Measurements from ENCODE around the gene UBE2E3. TPM values are rescaled to one million over a fixed set of nuclear protein-coding genes. Genes with fewer than 3 reads are reported as not detected.

Gene UBE2E3
- total and polyA plus RNA-seq, 4 donors, result 21.3 to 51.5 (median 32.0) TPM

- TF ChIP-seq, protein P1, sequence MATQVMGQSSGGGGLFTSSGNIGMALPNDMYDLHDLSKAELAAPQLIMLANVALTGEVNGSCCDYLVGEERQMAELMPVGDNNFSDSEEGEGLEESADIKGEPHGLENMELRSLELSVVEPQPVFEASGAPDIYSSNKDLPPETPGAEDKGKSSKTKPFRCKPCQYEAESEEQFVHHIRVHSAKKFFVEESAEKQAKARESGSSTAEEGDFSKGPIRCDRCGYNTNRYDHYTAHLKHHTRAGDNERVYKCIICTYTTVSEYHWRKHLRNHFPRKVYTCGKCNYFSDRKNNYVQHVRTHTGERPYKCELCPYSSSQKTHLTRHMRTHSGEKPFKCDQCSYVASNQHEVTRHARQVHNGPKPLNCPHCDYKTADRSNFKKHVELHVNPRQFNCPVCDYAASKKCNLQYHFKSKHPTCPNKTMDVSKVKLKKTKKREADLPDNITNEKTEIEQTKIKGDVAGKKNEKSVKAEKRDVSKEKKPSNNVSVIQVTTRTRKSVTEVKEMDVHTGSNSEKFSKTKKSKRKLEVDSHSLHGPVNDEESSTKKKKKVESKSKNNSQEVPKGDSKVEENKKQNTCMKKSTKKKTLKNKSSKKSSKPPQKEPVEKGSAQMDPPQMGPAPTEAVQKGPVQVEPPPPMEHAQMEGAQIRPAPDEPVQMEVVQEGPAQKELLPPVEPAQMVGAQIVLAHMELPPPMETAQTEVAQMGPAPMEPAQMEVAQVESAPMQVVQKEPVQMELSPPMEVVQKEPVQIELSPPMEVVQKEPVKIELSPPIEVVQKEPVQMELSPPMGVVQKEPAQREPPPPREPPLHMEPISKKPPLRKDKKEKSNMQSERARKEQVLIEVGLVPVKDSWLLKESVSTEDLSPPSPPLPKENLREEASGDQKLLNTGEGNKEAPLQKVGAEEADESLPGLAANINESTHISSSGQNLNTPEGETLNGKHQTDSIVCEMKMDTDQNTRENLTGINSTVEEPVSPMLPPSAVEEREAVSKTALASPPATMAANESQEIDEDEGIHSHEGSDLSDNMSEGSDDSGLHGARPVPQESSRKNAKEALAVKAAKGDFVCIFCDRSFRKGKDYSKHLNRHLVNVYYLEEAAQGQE (IDR thresholded peaks at IDR 0.05), result no peak
- TF ChIP-seq ZBTB33 (IDR thresholded peaks at IDR 0.05), result no peak
Observed at GRCh38 chr2:181025004-181025403, 44.6 kb downstream of the UBE2E3 start (continued).

DNA sequence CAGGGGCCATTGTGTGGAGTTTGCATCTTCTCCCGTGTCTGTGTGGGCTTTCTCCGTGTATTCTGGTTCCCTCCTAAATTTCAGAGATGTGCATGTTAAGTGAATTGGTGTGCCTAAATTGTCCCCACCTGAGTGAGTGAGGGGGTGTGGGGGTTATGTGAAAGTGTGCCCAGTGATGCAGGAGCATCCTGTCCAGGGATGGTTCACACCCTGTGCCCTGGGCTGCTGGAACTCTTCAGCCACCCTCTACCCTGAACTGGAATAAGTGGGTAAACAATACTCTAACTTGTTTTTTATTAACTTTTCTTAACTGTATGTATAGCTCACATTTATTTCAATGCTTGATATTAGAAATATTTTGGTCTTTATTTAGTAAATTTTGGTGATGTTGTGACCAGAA lies 56.0 kb downstream of the UBE2E3 start:
- Histone ChIP-seq H3K27me3 (ENCODE audit: control insufficient read depth in 4 of 4, insufficient read depth in 4 of 4, low read length in 3 of 4) (no peaks in the 10 kb centered on the region), H3K27ac (ENCODE audit: low read depth in 1 of 2, low read length in 2 of 2) (no peak overlapping the region), H3K9ac (ENCODE audit: low read depth in 1 of 2, low read length in 2 of 2) (no peak overlapping the region), H3K4me3 (ENCODE audit: low read depth in 1 of 3, low read length in 3 of 3) (no peak overlapping the region), H3K36me3 (ENCODE audit: control insufficient read depth in 4 of 4, insufficient read depth in 3 of 4, low read depth in 1 of 4, low read length in 3 of 4) (no peaks in the 10 kb centered on the region), H3K4me1 (ENCODE audit: control insufficient read depth in 4 of 4, insufficient read depth in 4 of 4, low read length in 3 of 4) (no peaks in the 10 kb centered on the region), H3K9me3 (ENCODE audit: control insufficient read depth in 4 of 4, low read length in 3 of 4) (no peaks in the 10 kb centered on the region)
- WGBS, result 97% methylated on average over 2 of the region's 2 CpGs
- no peak for DNase-seq (ENCODE audit: low spot score)
- no peak for TF ChIP-seq YY1 (IDR thresholded peaks at IDR 0.05)
- no peak for TF ChIP-seq RXRA (IDR thresholded peaks at IDR 0.05)
- no peak for TF ChIP-seq NR2F2 (IDR thresholded peaks at IDR 0.05)

DNA sequence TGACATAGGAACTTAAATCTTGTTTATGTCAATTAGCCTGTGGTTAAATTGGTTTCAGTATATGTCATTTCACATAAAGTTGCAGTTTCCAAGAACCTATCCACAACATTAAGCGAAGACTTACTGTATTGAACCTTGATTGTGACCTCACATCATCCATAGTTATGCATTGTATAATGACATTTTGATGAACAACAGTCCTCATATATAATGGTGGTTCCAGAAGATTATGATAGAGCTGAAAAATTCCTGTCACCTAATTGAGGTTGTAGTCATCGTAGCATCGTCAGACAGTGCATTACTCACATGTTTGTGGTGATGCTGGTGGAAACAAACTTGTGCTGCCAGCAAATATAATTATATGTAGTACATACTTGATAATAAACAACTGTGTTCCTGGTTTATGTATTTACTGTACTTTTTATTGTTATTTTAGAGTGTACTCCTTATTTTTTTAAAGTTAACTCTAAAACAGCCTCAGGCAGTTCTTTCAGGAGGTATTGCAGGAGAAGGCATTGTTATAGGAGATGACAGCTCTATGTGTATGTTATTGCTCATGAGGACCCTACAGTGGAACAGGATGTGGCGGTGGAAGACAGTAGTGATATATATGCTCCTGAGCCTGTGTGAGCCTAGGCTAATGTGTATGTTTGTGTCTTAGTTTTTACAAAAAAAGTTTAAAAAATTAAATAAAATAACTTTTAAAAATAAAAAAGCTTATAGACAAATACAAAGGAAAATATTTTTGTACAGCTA lies 56.6 kb downstream of the UBE2E3 start:
- WGBS, result 93% methylated on average over 4 of the region's 4 CpGs
- no peak for DNase-seq (ENCODE audit: low spot score)
- Histone ChIP-seq H3K36me3 (ENCODE audit: control insufficient read depth in 4 of 4, insufficient read depth in 3 of 4, low read depth in 1 of 4, low read length in 3 of 4) (no peaks in the 10 kb centered on the region), H3K9me3 (ENCODE audit: control insufficient read depth in 4 of 4, low read length in 3 of 4) (no peaks in the 10 kb centered on the region), H3K4me3 (ENCODE audit: low read depth in 1 of 3, low read length in 3 of 3) (no peak overlapping the region), H3K27me3 (ENCODE audit: control insufficient read depth in 4 of 4, insufficient read depth in 4 of 4, low read length in 3 of 4) (no peaks in the 10 kb centered on the region), H3K9ac (ENCODE audit: low read depth in 1 of 2, low read length in 2 of 2) (no peak overlapping the region), H3K27ac (ENCODE audit: low read depth in 1 of 2, low read length in 2 of 2) (no peak overlapping the region), H3K4me1 (ENCODE audit: control insufficient read depth in 4 of 4, insufficient read depth in 4 of 4, low read length in 3 of 4) (no peaks in the 10 kb centered on the region)
- TF ChIP-seq FOXA1 (IDR thresholded peaks at IDR 0.05), result no peak
- TF ChIP-seq JUND (IDR thresholded peaks at IDR 0.05), result no peak
- no peak for TF ChIP-seq EGR1 (IDR thresholded peaks at IDR 0.05; ENCODE audit: low read depth in 2 of 2)
- TF ChIP-seq HNF4G (IDR thresholded peaks at IDR 0.05), result no peak
- TF ChIP-seq MAX (IDR thresholded peaks at IDR 0.05), result no peak
- TF ChIP-seq GABPA (IDR thresholded peaks at IDR 0.05 in 1 of 2, conservative IDR thresholded peaks at IDR 0.05 in 1 of 2), result no peak

All from liver (tissue), 9 donors.